Brain microvascular endothelial cell (primary cell): ENCODE data around the gene EPS8L1.
"Not testable (repeated sequence)": the region's sequence is repeated elsewhere in the genome, so short reads cannot be mapped to it uniquely, and the experiment has no call there.

Experiments used
- DNase-seq: peaks from one replicate; pipeline ENCODE4 v3.0.0-alpha.2; 2020
- H3K27ac ChIP-seq: fragments of 250-450 bp; sonication (Bioruptor Pico); 2 replicates; pipeline ENCODE4 v1.5.1; 2020; ENCODE audit warnings: mild to moderate bottlenecking, moderate library complexity
- H3K27me3 ChIP-seq: fragments of 250-450 bp; sonication (Bioruptor Pico); replicated peaks from 2 replicates; pipeline ENCODE4 v1.5.1; 2020; ENCODE audit warnings: mild to moderate bottlenecking
- H3K36me3 ChIP-seq: fragments of 250-450 bp; sonication (Bioruptor Pico); replicated peaks from 2 replicates; pipeline ENCODE4 v1.5.1; 2020; ENCODE audit warnings: mild to moderate bottlenecking
- H3K4me3 ChIP-seq: 2 replicates; pipeline ENCODE4 v1.5.1; 2011; ENCODE audit warnings: low read depth, mild to moderate bottlenecking, control low read depth, low read length, moderate library complexity
- CTCF ChIP-seq: IDR thresholded peaks from 2 replicates; pipeline ENCODE4 v1.5.1; 2011; ENCODE audit warnings: low read depth, mild to moderate bottlenecking, moderate library complexity, low read length, control low read depth, inconsistent platforms; ENCODE audit errors: missing control alignments
- in situ Hi-C: cut with HindIII; loops from 2 replicates; pipeline ENCODE4 v1.10.0; 2017; ENCODE audit warnings: low sequenced_read_pairs, low pct_ligation_motif_present

The EPS8L1 gene

GRCh38 chr19:55103190-55103589, 27.5 kb downstream of the EPS8L1 start:
- Histone ChIP-seq H3K4me3 (no peak overlapping the region), H3K27ac (no peak overlapping the region), H3K27me3 (no peaks in the 10 kb centered on the region), H3K36me3 (peaks cover 41% of the 10 kb centered on the region)
- DNase-seq = no peak
- no peak for TF ChIP-seq CTCF
- in situ Hi-C loops = no loop called here

GRCh38 chr19:55105237-55105636, 29.6 kb downstream of the EPS8L1 start:
- Histone ChIP-seq H3K27ac (no peak overlapping the region), H3K4me3 (no peak overlapping the region), H3K27me3 (no peaks in the 10 kb centered on the region), H3K36me3 (peaks cover 27% of the 10 kb centered on the region)
- TF ChIP-seq CTCF = no peak
- DNase-seq = no peak
- in situ Hi-C loops = no loop called here

GRCh38 chr19:55106591-55106990, 30.9 kb downstream of the EPS8L1 start:
- H3K27me3 ChIP-seq = no peaks in the 10 kb centered on the region
- no peak overlapping the region for H3K4me3 ChIP-seq
- peaks cover 21% of the 10 kb centered on the region for H3K36me3 ChIP-seq
- no peak overlapping the region for H3K27ac ChIP-seq
- TF ChIP-seq CTCF = no peak
- DNase-seq = no peak
- in situ Hi-C loops = no loop called here

GRCh38 chr19:55107252-55107651, 31.6 kb downstream of the EPS8L1 start:
- H3K27me3 ChIP-seq, H3K4me3 ChIP-seq, in situ Hi-C loops, H3K27ac ChIP-seq, DNase-seq: not testable (repeated sequence)
- H3K36me3 ChIP-seq = peaks cover 16% of the 10 kb centered on the region

- H3K36me3 ChIP-seq = peaks cover 7% of the 10 kb centered on the region
- no peak for DNase-seq
- no peak for TF ChIP-seq CTCF
- H3K4me3 ChIP-seq = no peak overlapping the region
- no peaks in the 10 kb centered on the region for H3K27me3 ChIP-seq
- in situ Hi-C loops = loop anchor here (10.0 kb wide), 1 partner anchor 65 kb away; no protein-coding TSS in a partner anchor
- no peak overlapping the region for H3K27ac ChIP-seq
Measured at GRCh38 chr19:55109527-55110291, 34.0 kb downstream of the EPS8L1 start.

DNA sequence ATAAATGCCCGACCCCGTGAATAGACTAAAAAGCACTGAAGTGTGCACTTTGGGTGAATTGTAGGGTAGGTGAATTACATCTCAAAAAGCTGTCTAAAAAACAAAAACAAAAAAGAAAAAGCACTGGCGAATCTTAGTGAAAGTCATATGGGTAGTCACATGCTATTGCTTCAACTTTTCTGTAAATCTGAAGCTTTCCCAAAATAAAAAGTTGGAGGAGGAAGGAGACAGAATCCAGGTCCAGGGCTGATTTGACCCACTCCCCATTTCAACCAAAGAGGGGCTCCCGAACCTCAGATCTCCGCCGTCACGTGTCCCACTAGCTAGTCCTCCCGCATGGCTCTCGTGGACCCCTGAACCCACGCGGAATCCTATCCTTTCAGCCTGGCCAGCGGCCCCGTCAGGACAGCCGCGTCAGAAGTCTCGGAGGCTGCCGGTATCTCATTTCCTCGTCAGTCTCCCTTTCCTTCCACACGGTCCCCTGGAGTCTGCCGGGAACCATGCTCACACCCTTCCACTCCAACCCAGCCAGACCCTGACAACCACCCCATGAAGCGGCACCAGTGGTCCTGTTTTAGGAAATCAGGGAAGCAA, 35.7 kb downstream of the EPS8L1 start:
- TF ChIP-seq CTCF = no peak
- DNase-seq = no peak
- no peak overlapping the region for H3K27ac ChIP-seq
- no peak overlapping the region for H3K4me3 ChIP-seq
- H3K36me3 ChIP-seq = peaks cover 7% of the 10 kb centered on the region
- no peaks in the 10 kb centered on the region for H3K27me3 ChIP-seq
- in situ Hi-C loops = loop anchor here (10.0 kb wide), 1 partner anchor 63 kb away; no protein-coding TSS in a partner anchor
